KMS-11 (cell line): ENCODE data around the gene RPL7A.

Experiments used
- H2AFZ ChIP-seq: fragments of 200-600 bp; sonication (generic); 2 replicates; pipeline ENCODE4 v1.6.1; 2016; ENCODE audit warnings: antibody characterized with exemption, mixed run types, low read depth
- H3K27ac ChIP-seq: fragments of 200-600 bp; sonication (generic); 2 replicates; pipeline ENCODE4 v1.6.1; 2016; ENCODE audit warnings: mild to moderate bottlenecking, mixed run types
- H3K27me3 ChIP-seq: fragments of 200-600 bp; sonication (generic); 2 replicates; pipeline ENCODE4 v1.6.1; 2017; ENCODE audit warnings: mild to moderate bottlenecking, low read depth, mixed run types, moderate library complexity; ENCODE audit not compliant: insufficient read depth
- H3K36me3 ChIP-seq: fragments of 200-600 bp; sonication (generic); 2 replicates; pipeline ENCODE4 v1.6.1; 2017; ENCODE audit warnings: mild to moderate bottlenecking, mixed run types; ENCODE audit not compliant: insufficient read depth
- H3K4me1 ChIP-seq: fragments of 200-600 bp; sonication (generic); 2 replicates; pipeline ENCODE4 v1.6.1; 2016; ENCODE audit warnings: mild to moderate bottlenecking, low read depth, mixed run types; ENCODE audit not compliant: poor library complexity, severe bottlenecking
- H3K4me2 ChIP-seq: fragments of 200-600 bp; sonication (generic); 2 replicates; pipeline ENCODE4 v1.7.0; 2016; ENCODE audit warnings: mild to moderate bottlenecking, mixed run types
- H3K4me3 ChIP-seq: fragments of 200-600 bp; sonication (generic); IDR thresholded peaks from 2 replicates; pipeline ENCODE4 v1.6.1; 2017; ENCODE audit warnings: low read depth, low read length, mixed read lengths; ENCODE audit not compliant: insufficient read depth
- H3K79me2 ChIP-seq: fragments of 200-600 bp; sonication (generic); 2 replicates; pipeline ENCODE4 v1.6.1; 2016; ENCODE audit warnings: low read depth, mixed run types; ENCODE audit not compliant: insufficient read depth
- H3K9ac ChIP-seq: fragments of 200-600 bp; sonication (generic); 2 replicates; pipeline ENCODE4 v1.6.1; 2016; ENCODE audit warnings: mild to moderate bottlenecking, mixed run types
- H4K20me1 ChIP-seq: fragments of 200-600 bp; sonication (generic); 2 replicates; pipeline ENCODE4 v1.6.1; 2016; ENCODE audit warnings: mild to moderate bottlenecking, mixed run types; ENCODE audit not compliant: insufficient read depth
- TF ChIP-seq, protein P1 (sequence below): fragments of 200-600 bp; sonication (generic); conservative IDR thresholded peaks from 2 replicates; pipeline ENCODE4 v1.6.1; 2017; ENCODE audit warnings: low read depth, mild to moderate bottlenecking, antibody characterized with exemption, low read length, moderate library complexity, mixed read lengths

The RPL7A gene

DNA sequence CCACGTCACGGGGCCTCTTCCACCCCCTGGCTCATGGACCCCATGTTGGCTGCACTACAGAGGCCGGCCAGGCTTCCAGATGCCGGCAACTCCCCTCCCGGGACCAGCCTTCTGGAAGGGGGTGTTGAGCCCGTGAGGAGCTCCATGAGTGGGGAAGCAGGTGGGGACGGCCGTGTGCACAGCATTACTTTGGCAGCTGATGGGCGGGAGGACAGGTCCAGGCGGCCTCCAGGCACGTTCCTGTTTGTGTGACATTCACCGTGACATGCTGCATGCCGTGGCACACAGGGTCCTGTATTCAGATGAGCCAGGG, 43.9 kb upstream of the RPL7A start:
- TF ChIP-seq, protein P1, sequence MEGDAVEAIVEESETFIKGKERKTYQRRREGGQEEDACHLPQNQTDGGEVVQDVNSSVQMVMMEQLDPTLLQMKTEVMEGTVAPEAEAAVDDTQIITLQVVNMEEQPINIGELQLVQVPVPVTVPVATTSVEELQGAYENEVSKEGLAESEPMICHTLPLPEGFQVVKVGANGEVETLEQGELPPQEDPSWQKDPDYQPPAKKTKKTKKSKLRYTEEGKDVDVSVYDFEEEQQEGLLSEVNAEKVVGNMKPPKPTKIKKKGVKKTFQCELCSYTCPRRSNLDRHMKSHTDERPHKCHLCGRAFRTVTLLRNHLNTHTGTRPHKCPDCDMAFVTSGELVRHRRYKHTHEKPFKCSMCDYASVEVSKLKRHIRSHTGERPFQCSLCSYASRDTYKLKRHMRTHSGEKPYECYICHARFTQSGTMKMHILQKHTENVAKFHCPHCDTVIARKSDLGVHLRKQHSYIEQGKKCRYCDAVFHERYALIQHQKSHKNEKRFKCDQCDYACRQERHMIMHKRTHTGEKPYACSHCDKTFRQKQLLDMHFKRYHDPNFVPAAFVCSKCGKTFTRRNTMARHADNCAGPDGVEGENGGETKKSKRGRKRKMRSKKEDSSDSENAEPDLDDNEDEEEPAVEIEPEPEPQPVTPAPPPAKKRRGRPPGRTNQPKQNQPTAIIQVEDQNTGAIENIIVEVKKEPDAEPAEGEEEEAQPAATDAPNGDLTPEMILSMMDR: no peak
- Histone ChIP-seq H4K20me1 (no peaks in the 10 kb centered on the region), H3K27ac (no peak overlapping the region), H2AFZ (no peak overlapping the region), H3K79me2 (no peaks in the 10 kb centered on the region), H3K4me1 (no peaks in the 10 kb centered on the region), H3K27me3 (peaks cover 80% of the 10 kb centered on the region), H3K36me3 (no peaks in the 10 kb centered on the region), H3K9ac (no peak overlapping the region), H3K4me3 (no peak overlapping the region), H3K4me2 (no peak overlapping the region)

DNA sequence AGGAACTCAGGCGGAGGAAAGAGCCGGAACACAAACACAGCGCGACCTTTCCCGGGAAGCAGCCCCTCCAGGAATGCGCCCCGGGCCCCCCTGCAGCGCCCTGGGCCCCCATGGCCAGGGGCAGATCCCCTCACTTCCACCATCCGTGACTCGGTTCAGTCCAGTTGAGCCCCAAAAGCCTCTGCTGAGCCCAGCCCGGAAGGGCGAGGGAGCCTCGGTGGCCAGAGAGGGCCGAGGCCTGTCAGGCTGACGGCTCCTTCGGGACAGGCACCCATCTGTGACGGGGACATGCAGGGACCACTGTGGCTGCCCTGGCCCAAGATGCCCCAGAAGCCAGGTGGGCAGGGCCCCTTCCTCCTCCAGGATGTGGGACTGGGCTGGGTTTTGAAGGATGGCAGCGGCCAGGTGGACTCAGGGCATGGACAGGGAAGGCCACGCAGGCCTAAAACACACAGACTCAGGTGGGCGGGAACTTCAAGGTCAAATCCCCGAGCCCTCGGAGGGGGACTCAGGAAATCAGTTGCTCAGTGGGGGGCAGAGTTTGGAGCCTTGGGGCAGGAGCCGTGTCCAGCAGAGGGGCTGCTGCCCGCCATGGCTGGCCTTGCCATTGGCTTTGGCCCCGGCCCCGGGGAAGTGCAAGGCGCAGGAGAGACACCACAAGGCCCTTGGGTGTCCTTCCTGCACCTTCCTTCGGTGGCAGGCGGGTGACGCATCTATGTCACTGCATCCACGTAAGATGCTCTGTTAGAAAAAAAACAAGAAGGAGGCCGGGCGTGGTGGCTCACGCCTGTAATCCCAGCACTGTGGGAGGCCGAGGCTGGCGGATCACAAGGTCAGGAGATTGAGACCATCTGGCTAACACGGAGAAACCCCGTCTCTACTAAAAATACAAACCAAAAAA, 43.3 kb upstream of the RPL7A start:
- Histone ChIP-seq H2AFZ (no peak overlapping the region), H3K36me3 (no peaks in the 10 kb centered on the region), H3K27ac (no peak overlapping the region), H3K9ac (no peak overlapping the region), H3K4me3 (no peak overlapping the region), H3K79me2 (no peaks in the 10 kb centered on the region), H3K4me1 (no peaks in the 10 kb centered on the region), H3K4me2 (no peak overlapping the region), H4K20me1 (no peaks in the 10 kb centered on the region), H3K27me3 (peaks cover 82% of the 10 kb centered on the region)
- TF ChIP-seq, protein P1: no peak

DNA sequence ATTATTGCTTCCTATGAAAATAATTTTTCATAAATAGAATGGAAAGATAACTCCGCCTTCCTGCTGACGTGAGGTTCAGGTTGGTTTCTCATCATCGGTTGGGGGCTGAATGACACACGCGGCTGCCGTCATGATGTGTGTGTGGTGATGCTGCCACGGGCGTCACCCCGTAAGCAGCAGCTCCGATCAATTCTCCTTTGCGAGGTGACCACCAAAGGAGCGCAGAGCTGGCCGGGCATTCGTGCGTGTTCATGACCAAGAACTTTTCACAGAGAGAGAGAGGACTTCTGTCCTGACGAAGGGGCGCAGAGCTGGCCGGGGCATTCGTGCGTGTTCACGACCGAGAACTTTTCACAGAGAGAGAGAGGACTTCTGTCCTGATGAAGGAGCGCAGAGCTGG, 42.3 kb upstream of the RPL7A start:
- no peaks in the 10 kb centered on the region for H3K79me2 ChIP-seq
- peaks cover 84% of the 10 kb centered on the region for H3K27me3 ChIP-seq
- TF ChIP-seq, protein P1: no peak
- no peaks in the 10 kb centered on the region for H4K20me1 ChIP-seq
- H3K36me3 ChIP-seq: no peaks in the 10 kb centered on the region
- no peak overlapping the region for H3K4me2 ChIP-seq
- no peaks in the 10 kb centered on the region for H3K4me1 ChIP-seq
- no peak overlapping the region for H3K9ac ChIP-seq
- H3K27ac ChIP-seq: no peak overlapping the region
- no peak overlapping the region for H2AFZ ChIP-seq
- no peak overlapping the region for H3K4me3 ChIP-seq

DNA sequence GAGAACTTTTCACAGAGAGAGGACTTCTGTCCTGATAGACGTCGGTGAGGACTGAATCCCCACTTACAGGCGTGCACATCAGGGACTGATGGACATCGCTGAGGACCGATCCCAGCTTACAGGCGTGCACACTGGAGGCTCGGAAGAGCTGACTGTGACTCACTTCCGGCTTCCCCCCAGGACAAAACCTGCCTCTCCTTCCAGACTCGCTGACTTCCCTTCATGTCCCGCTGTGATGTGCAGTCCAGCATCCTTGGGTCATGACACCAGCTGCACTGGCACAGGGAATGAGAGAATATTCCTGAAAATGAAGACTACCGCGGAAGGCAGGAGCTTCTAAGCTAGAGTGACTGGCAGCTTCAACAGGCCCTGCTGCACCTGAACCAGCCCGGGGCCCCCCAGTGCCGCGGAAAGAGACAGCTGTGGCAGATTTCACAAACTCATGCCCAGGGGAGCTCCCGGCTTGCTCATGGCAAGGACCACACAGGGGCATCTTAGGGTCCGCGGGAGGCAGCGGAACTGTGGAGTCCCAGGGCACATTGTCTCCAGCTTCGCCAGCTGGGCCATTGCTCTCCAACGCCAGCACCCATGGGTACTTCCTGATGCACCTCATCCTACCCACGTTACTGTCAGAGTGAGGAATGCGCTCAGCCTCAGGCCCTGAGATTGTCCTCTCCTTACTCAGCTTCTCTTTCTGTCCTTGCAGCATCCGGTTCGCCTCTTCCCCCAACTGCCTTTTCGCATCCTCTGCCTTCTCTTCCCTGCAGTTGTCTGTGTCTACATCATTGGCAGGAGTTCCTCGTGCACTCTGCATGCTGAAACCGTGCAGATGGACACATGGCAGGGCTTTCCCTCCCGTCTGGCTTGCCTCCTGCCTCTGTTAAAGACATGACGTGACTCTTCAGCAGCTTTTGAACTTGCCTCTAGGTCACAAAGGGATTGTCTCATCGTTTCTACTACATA, 41.5 kb upstream of the RPL7A start:
- H3K36me3 ChIP-seq: no peaks in the 10 kb centered on the region
- H3K79me2 ChIP-seq: no peaks in the 10 kb centered on the region
- no peaks in the 10 kb centered on the region for H4K20me1 ChIP-seq
- H3K27ac ChIP-seq: no peak overlapping the region
- H3K4me2 ChIP-seq: no peak overlapping the region
- no peaks in the 10 kb centered on the region for H3K4me1 ChIP-seq
- H3K27me3 ChIP-seq: peaks cover 76% of the 10 kb centered on the region
- H3K9ac ChIP-seq: no peak overlapping the region
- TF ChIP-seq, protein P1: no peak
- no peak overlapping the region for H3K4me3 ChIP-seq
- no peak overlapping the region for H2AFZ ChIP-seq
